Measurements from ENCODE around the gene ZNF653.
"Not testable (repeated sequence)": the region's sequence is repeated elsewhere in the genome, so short reads cannot be mapped to it uniquely, and the experiment has no call there.

Gene ZNF653

DNA sequence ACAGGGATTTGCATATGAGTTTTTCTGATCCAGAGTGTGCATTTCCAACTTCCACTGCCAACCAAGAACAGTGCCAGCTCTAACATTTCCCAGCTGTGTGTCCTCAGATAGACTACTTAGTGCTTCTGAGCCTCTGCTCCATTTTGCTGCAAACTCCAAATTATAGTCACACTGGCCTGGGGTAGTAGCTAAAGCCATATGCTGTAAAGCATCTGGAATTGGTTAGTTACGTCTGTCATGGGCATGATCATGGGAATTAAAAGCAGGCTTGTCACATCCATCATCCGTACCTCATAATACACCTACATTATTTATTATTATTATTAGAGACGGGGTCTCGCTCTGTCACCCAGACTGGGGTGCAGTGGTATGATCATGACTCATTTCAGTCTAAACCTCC, 31.9 kb downstream of the ZNF653 start:
- TF ChIP-seq CTCF (conservative IDR thresholded peaks at IDR 0.05; ENCODE audit: low read depth, low read length) = no peak

GRCh38 chr19:11468266-11468845, 37.3 kb downstream of the ZNF653 start:
- not testable (repeated sequence) for H3K4me3 ChIP-seq (ENCODE audit: low read depth, low read length); DNase-seq (ENCODE audit: low read depth)

More for the DNA sequence above, 31.9 kb downstream of the ZNF653 start:
- H3K4me3 ChIP-seq (ENCODE audit: low read depth, low read length) = no peak overlapping the region
- no peak for DNase-seq (ENCODE audit: low read depth)

GRCh38 chr19:11465600-11465999, 40.0 kb downstream of the ZNF653 start:
- DNase-seq (ENCODE audit: low read depth) = no peak
- no peak for TF ChIP-seq CTCF (conservative IDR thresholded peaks at IDR 0.05; ENCODE audit: low read depth, low read length)
- H3K4me3 ChIP-seq (ENCODE audit: low read depth, low read length) = no peak overlapping the region

DNA sequence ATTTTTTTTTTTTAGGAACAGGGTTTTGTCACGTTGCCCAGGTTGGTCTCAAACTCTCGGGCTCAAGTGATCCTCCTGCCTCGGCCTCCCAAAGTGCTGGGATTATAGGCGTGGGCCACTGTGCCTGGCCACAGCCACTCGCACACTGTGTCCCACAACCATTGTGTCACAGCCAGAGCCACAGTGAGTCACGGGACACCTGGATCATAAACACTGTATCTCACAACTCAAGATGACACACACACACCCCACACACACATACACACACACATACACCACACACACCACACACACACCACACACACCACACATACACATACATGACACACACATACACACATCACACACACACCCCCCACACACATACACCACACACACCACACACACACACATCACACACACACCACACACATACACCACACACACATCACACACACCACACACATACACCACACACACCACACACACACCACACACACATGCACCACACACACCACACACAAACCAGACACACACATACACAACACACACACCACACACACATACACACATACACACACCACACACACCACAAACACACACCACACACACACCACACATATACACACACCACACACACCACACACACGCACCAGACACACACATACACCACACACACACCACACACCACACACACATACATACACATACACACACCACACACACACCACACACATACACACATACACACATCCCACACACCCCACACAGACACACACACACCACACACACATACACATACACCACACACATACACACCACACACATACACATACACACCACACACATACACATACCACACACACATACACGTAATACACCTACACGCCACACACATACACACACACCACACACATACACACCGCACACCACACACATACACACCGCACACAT, 41.0 kb downstream of the ZNF653 start:
- no peak for DNase-seq (ENCODE audit: low read depth)

DNA sequence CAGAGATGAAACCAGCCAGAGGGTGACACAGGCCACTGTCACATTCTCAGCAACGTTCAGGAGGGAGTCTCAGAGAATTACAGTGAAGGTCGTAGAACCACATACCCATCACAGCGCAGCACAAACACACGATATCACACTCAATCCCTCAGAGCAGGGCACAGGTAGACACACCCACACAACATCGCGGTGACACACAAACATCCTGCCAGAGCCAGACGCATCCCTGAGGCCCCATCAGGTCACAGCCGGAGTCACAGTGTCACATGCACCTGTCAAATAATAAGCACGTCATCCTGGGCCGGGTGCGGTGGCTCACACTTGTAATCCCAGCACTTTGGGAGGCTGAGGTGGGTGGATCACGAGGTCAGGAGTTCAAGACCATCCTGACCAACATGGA, 42.2 kb downstream of the ZNF653 start:
- DNase-seq (ENCODE audit: low read depth) = no peak
- H3K4me3 ChIP-seq (ENCODE audit: low read depth, low read length) = no peak overlapping the region
- no peak for TF ChIP-seq CTCF (conservative IDR thresholded peaks at IDR 0.05; ENCODE audit: low read depth, low read length)

More for the DNA sequence above, 41.0 kb downstream of the ZNF653 start:
- no peak for TF ChIP-seq CTCF (conservative IDR thresholded peaks at IDR 0.05; ENCODE audit: low read depth, low read length)
- no peak overlapping the region for H3K4me3 ChIP-seq (ENCODE audit: low read depth, low read length)

DNA sequence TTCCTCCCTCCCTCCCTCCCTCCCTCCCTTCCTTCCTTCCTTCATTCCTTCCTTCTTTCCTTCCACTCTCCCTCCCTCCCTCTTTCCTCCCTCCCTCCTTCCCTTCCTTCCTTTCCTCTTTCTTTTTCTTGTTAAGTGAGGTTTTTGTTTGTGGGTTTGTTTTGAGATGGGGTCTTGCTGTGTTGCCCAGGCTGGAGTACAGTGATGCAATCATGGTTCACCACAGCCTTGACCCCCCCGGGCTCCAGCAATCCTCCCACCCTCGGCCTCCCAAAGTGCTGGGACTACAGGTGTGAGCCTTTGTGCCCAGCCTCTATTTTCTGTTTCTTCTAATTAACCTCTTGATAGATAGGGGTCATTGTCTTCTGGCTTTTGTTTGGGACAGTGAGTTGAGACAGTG, 44.2 kb downstream of the ZNF653 start:
- H3K4me3 ChIP-seq (ENCODE audit: low read depth, low read length) = no peak overlapping the region
- DNase-seq (ENCODE audit: low read depth) = no peak
- no peak for TF ChIP-seq CTCF (conservative IDR thresholded peaks at IDR 0.05; ENCODE audit: low read depth, low read length)

DNA sequence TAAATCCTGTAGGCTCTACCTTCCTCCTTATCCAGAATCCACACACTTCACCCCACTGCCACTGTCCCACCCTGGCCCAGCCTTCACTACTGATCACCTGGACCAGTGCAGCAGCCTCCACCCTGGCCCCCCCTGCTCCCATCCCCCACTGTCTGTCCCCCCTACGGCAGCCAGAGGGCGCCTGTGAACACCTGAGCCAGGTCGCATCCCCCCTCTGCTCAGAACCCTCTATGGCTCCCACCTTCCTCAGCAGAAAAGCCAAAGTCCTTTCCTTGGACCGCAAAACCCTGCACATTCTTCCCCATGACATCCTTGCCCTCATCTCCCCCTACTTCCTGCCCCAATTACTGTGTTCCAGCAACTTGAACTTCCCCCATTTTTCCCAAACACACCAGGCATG, 45.4 kb downstream of the ZNF653 start:
- no peak overlapping the region for H3K4me3 ChIP-seq (ENCODE audit: low read depth, low read length)
- TF ChIP-seq CTCF (conservative IDR thresholded peaks at IDR 0.05; ENCODE audit: low read depth, low read length) = peak; percentile 42
- no peak for DNase-seq (ENCODE audit: low read depth)

- H3K4me3 ChIP-seq (ENCODE audit: low read depth, low read length); DNase-seq (ENCODE audit: low read depth): not testable (repeated sequence)
Measured at GRCh38 chr19:11458912-11459311, 46.7 kb downstream of the ZNF653 start.

Measured in choroid plexus epithelial cell (primary cell).